ENCODE results near the gene ANO2.
"Not testable (repeated sequence)": the region's sequence is repeated elsewhere in the genome, so short reads cannot be mapped to it uniquely, and the experiment has no call there.

ANO2 gene

GRCh38 chr12:5570416-5570815 lies 374.6 kb downstream of the ANO2 start:
- no peak for FAIRE-seq

- FAIRE-seq = no peak
Measured at GRCh38 chr12:5568325-5568981, 376.6 kb downstream of the ANO2 start.

- no peak for FAIRE-seq
Measured at GRCh38 chr12:5567016-5567725, 377.9 kb downstream of the ANO2 start.

GRCh38 chr12:5565933-5566599 lies 379.0 kb downstream of the ANO2 start:
- no peak for FAIRE-seq

- no peak for FAIRE-seq
Measured at GRCh38 chr12:5562581-5562980, 382.5 kb downstream of the ANO2 start.

- no peak for FAIRE-seq
Measured at GRCh38 chr12:5561846-5562245, 383.2 kb downstream of the ANO2 start.

GRCh38 chr12:5561057-5561456 lies 384.0 kb downstream of the ANO2 start:
- FAIRE-seq = no peak

GRCh38 chr12:5560265-5560664 lies 384.8 kb downstream of the ANO2 start:
- FAIRE-seq = no peak

- no peak for FAIRE-seq
Measured at GRCh38 chr12:5557906-5558305, 387.2 kb downstream of the ANO2 start.

- no peak for FAIRE-seq
Measured at GRCh38 chr12:5556946-5557673, 387.9 kb downstream of the ANO2 start.

GRCh38 chr12:5556033-5556614 lies 388.9 kb downstream of the ANO2 start:
- FAIRE-seq = no peak

- no peak for FAIRE-seq
Measured at GRCh38 chr12:5554711-5555110, 390.3 kb downstream of the ANO2 start.

GRCh38 chr12:5549011-5549410 lies 396.0 kb downstream of the ANO2 start:
- FAIRE-seq = no peak

- FAIRE-seq = no peak
Measured at GRCh38 chr12:5548152-5548943, 396.7 kb downstream of the ANO2 start.

GRCh38 chr12:5546616-5547015 lies 398.4 kb downstream of the ANO2 start:
- FAIRE-seq = no peak

- no peak for FAIRE-seq
Measured at GRCh38 chr12:5537771-5538170, 407.3 kb downstream of the ANO2 start.

- FAIRE-seq = not testable (repeated sequence)
Measured at GRCh38 chr12:5537026-5537615, 407.9 kb downstream of the ANO2 start.

GRCh38 chr12:5535541-5535940 lies 409.5 kb downstream of the ANO2 start:
- FAIRE-seq = no peak

GRCh38 chr12:5534426-5535199 lies 410.4 kb downstream of the ANO2 start:
- no peak for FAIRE-seq

- no peak for FAIRE-seq
Measured at GRCh38 chr12:5533368-5533767, 411.7 kb downstream of the ANO2 start.

GRCh38 chr12:5525783-5526367 lies 419.2 kb downstream of the ANO2 start:
- no peak for FAIRE-seq
